CD4-positive, alpha-beta T cell treated with Interferon alpha-2 for 1 hour (primary cell): ENCODE measurements around the gene CCNA2.

Experiments
- DNase-seq, 2 donors: peaks; one replicate each; pipeline ENCODE4 v3.0.0-alpha.2; 2020 to 2022

CCNA2 gene

DNA sequence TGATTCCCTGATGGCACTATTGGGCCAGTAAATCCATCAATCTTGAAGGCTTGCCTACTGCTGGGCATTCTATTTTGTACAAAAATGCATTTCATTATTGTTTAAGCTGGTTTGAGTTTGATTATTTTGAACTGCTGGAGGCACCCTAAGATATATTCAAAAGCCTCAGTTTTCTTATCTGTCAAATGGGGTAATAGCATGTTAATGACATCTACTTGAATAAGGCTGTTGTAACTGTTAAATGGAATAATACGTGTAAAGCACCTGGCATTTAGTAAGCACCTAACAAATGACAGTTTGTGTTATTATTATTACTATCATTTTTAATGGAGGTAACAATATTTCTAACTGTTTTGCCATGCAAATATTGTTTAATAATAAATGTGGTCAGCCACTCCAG lies 51.8 kb downstream of the CCNA2 start:
- no peak for DNase-seq

DNA sequence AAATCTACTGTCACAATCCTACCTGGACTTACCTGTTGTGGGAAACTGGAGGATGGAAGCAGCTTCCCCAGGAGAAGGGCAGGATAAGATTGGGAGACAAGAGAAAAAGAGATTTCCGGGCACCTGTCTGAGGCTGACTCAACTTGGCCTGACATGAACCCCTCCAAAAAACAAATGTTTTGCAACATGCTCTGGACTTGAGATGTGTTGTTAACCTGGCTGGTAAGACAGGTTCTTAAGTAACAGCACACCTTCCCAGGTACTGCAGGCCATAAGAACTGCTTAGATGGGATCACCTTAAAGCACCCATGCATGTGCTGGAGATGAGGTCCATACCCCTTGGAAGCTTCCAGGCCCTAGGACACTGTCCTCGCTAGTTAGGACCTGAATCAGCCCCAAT lies 54.3 kb downstream of the CCNA2 start:
- no peak for DNase-seq

DNA sequence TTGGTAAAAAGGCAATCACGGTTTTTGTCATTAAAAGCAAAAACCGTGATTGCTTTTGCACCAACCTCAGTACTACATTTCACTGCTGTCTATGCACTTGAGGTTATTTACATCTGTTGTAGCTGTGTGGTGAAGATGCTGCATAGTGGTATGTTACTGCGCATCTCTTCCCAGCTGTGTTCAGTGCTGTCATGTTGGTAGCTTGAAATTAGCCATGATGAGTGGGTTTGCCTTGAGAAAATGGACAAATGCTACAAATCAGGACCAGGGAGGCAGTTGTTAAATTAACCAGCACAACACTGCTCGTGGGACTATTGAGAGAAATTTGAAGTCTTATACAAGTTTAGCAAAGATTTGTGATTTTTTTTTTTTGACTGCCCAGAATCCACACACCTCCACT lies 56.5 kb downstream of the CCNA2 start:
- DNase-seq, result no peak
